T-helper 9 cell (primary cell): ENCODE data around the gene ZDHHC9.
"Not testable (repeated sequence)": the region's sequence is repeated elsewhere in the genome, so short reads cannot be mapped to it uniquely, and the experiment has no call there.

Source experiments
- DNase-seq: peaks from one replicate; pipeline ENCODE4 v3.0.0-alpha.2; 2020
- total RNA-seq, 2 donors: gene quantifications; one replicate each; lab custom pipeline; 2026; lab: John Stamatoyannopoulos, UW

ZDHHC9 gene
- total RNA-seq, result 4.6 to 8.7 reads per million in 2 donors

- DNase-seq, result peak; percentile 75
These were observed at the start of gene ZDHHC9 for GRCh38 chrX:129843459-129844306. ZDHHC9 (minus strand) TSS chrX:129843886; CDS start chrX:129841945, 1,941 bp downstream.

DNA sequence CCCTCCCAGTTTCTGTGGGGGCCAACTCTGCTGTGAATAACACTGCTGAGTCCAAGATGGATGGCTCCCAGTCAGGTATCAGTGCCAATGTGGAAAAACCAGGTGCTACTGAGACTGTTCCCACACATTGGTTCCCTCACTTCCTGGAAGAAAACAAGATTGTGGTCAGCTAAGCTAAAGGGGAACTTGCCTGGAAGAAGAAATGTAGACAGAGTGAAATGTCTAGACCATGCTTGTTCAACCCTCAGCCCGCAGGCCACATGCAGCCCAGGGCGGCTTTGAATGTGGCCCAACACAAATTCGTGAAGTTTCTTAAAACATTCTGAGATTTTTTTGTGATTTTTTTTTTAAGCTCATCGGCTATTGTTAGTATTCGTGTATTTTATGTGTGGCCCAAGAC lies 33.7 kb upstream of the ZDHHC9 start:
- no peak for DNase-seq

DNA sequence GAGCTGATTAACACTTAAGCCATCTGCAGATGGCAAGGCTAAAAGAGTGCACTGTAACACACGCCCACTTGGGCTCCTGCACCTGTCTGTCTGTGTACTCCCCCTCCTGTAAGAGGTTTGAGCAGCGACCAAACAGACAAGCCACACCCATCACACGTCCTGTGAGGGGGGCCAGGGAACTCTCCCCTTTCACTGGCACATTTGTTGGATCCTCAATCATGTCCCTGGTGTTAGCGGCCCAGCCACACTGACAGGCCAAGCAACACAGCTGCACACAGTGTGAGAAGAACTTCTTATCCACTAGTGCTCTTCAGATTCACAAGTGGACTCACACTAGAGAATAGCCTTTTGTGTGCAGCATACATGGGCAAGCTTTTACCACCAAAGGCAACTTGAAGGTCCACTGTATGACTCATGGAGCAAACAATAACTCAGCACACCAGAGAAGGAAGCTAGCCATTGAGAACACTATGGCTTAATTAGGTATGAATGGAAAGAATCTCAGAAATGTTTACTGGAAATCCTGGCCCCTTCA lies 33.2 kb upstream of the ZDHHC9 start:
- DNase-seq, result no peak

DNA sequence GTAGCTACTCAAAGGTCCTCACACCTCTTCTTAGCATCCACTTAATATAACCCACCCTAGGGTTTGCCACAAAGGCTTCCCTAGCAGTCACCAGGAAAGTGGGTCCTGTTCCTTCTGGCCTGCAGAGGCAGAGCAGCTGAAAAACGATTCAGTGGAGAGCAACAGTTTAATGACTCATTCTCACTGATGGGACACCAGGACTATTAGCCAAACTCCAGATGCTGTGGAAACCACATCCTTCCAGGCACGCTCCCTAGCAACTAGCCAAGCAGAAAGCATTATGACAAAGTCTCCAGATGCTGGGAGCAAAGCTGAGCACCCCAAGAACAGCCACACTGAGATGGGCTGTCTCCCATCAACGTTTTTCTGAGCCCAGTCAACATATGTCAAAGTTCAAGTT lies 32.0 kb upstream of the ZDHHC9 start:
- DNase-seq, result no peak

DNA sequence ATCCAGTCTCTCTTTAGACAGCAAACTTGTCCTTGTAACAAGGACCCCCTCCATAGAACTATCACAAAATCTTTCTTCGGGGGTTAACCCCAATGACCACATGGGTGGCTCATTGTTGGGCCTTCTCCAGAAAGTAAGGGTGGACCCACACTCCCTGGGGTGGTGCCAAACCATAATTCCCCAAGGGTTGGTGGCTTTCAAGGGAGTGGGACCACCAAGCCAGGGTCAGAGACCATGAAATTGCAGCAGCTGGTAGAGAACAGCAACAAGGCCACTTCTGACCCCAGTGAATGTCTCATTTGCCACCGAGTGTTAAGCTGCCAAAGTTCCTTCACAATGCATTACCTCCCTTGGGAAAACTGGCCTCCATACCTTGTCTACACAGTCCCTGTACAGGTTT lies 28.8 kb upstream of the ZDHHC9 start:
- no peak for DNase-seq

GRCh38 chrX:129866321-129866720 lies 22.6 kb upstream of the ZDHHC9 start:
- not testable (repeated sequence) for DNase-seq

DNA sequence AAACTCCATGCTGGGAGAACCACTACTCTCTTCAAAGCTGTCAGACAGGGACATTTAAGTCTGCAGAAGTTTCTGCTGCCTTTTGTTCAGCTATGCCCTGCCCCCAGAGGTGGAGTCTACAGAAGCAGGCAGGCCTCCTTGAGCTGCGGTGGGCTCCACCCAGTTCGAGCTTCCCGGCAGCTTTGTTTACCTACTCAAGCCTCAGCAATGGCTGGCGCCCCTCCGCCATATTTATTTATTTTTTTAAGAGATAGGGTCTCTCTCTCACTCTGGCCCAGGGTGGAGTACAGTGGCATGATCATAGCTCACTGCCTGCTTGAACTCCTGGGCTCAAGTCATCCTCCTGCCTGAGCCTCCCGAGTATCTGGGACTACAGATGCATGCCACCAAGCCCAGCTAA lies 15.4 kb upstream of the ZDHHC9 start:
- not testable (repeated sequence) for DNase-seq

DNA sequence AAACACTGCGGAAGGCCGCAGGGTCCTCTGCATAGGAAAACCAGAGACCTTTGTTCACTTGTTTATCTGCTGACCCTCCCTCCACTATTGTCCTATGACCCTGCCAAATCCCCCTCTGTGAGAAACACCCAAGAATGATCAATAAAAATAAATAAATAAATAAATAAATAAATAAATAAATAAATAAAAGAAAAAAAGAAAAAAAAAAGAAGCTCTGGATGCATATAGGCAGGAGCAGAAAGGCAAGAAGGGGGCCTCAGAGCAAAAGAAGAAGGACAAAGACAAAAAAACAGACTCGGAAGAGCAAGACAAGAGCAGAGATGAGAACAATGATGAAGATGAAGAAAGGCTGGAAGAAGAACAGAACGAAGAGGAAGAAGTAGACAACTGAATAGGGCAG lies 8.1 kb upstream of the ZDHHC9 start:
- DNase-seq, result not testable (repeated sequence)

DNA sequence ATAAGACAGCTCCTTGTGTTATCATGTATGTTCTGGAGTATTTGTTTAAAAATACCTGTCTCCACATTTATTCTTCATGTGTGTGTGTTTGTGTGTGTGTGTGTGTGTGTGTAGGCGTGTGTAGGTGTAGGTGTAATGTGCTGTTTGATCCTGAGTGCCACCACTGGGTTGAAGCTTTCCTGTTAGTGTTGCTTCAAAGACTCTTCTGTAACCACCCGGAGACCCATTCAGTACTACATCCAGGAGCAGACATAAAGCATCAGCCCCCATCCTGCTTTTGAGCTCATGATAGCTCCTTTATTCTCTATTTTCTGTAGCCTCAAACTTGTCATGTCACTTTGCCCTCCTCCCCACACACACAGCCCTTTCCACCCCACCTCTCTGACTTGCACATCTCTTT lies 3.0 kb upstream of the ZDHHC9 start:
- DNase-seq, result no peak

- no peak for DNase-seq
These were observed 2.0 kb upstream of the ZDHHC9 start for GRCh38 chrX:129845616-129846190.

GRCh38 chrX:129843209-129843458 lies 552 bp downstream of the ZDHHC9 start:
- no peak for DNase-seq

DNA sequence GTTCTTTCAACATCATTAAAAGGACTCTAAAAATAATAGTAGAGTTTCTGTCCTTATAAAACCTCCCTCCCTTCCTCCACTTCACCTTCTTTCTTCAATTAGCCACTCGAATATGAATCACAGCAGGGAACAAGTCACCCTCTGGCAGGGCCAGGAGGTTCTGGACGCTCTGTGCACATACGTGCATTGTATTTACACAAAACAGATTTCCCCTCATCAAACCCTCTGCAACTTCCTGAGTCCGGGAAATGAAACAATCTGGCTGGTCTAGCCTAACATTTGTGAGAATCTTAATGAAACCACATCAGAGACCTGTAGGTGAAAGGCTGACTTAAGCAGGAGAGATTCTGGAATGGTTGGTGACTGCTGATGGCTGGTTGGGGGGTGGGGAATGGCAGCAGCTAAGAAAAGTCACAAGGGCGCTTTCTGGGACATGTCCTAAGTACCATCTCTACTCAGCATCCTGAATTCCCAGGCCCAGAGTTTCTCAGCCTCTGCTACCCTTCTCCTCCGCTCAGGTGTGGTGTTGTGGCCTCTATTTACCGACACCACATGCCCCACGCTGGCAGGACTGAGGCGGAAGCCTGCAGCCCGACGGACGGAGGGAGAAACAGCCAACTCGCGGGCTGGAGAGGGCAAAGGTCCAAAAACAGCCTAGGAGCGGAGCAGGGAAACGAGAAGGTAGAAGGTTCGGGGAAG lies 1.0 kb downstream of the ZDHHC9 start:
- no peak for DNase-seq

DNA sequence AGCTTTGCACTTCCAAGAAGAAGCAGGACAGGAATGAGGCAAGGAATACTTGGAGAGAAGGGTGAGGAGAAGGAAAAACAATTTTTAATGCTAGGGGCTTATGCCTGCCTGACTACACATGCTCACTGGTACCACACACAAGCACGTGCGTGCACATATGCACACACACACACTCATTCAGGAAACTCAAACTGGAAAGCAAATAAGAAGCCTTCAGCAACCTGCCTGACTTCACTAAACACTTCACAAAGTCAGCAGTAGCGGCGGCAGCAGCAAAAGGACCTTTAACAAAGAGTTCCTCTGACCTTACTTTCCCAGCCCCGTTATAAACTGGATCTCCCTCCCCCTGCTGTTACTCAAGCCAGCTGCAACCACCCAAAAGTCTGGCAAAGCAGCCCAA lies 3.3 kb downstream of the ZDHHC9 start:
- DNase-seq, result no peak

DNA sequence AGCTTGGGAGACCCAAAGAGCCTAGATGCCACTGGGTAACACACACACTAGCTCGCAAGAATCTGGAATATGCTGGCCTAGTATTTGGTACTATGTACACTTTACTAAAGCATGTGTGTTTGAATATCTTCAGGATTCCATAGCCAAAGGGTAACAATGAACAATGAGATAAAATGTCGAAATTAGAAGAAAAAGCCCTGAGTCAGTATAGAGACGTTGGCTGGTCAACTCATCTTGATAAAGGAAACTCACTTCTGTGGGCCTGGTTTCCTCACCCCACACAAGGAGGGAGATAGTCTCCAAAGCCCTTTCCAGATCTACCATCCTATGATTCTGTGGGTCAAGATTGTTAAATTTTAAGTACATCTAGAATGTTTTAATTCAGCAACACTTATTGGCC lies 6.9 kb downstream of the ZDHHC9 start:
- no peak for DNase-seq

GRCh38 chrX:129833153-129833990 lies 10.3 kb downstream of the ZDHHC9 start:
- DNase-seq, result no peak

DNA sequence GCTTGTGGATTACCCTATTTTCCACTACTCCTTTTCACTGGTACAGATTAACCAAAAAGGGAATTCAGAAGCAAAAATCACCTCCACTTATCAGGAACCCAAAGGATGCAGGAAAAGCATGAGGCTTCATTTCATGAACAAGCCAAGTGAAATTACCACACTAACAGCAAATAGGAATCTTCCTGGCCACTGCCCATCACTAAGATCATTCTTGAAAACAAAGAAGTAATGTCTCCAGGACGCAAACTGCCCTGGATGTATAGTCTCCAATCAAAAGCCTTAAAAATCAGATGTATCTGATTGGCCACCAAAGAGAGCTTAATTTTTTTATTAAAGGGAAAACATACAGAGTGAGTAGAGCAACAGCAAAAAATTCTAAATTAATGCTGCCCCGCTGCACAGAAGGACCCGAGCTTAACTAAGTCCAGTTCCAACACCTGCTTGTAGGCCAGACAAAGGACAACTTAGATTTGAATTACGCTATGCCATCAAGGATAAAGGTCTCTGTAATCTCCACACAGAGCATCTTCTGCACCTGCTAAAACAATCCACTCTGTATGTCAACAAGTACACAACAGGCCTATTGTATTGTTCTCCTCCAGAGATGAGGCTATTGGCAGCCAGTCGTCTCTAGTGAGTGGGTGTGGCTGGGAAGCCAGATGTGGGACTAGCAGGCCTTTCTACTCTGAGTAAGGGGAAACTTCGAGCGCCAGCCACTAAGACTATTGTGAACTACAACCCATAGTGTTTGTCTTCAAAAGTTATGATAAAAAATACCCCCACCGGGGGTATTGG lies 12.4 kb downstream of the ZDHHC9 start:
- DNase-seq, result no peak

GRCh38 chrX:129830494-129830893 lies 13.2 kb downstream of the ZDHHC9 start:
- DNase-seq, result no peak

GRCh38 chrX:129825746-129826505 lies 17.8 kb downstream of the ZDHHC9 start:
- no peak for DNase-seq

- DNase-seq, result no peak
These were observed 19.1 kb downstream of the ZDHHC9 start for GRCh38 chrX:129824620-129825019.

- no peak for DNase-seq
These were observed 20.2 kb downstream of the ZDHHC9 start for GRCh38 chrX:129823522-129823921.

GRCh38 chrX:129823115-129823514 lies 20.6 kb downstream of the ZDHHC9 start:
- DNase-seq, result peak; percentile 34
